Hepatic stellate cell (primary cell): ENCODE measurements around the gene ZNF385B.
A peak's percentile ranks its signal among the peaks of the same experiment; 100 is the strongest.
"Not testable (repeated sequence)": the region's sequence is repeated elsewhere in the genome, so short reads cannot be mapped to it uniquely, and the experiment has no call there.

ENCODE experiments used
- DNase-seq: peaks from one replicate; pipeline ENCODE4 v3.0.0; 2011; ENCODE audit warnings: low spot score

ZNF385B gene

DNA sequence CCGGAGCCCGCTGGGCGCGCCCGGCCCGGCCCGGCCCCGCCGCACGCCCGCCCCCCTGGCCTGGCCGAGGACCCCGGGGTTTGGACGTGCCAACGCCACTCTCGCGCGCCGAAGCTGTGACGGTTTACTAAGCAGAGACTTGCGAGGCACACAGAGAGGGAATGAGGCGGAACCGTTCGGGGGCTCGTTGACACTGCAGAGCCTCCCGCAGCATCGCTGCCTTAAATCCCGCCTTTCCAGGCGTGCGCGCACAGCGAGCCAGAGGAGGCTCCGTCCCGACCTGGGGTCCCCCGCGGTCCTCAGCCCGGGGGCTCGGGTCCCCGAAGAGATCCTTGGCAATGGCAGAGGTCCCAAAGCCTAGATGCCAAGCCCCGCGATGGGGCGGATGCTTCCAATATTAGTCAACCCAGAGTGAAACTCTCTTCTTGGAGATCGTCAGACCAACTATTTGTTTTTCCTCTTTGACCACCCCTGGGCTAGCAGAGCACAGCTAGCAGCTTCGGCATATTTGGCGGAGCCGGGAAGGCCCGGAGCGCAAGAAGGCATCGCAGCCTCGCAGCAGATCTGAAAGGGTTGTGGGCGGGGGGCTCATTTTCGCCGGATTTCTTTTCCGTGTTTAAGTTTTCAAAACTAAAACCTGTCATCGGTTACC lies at the start of gene ZNF385B:
Gene ZNF385B, minus strand, starts transcription at position 197 of the 652 bp plus-strand sequence.
- DNase-seq, result peak; percentile 14

DNA sequence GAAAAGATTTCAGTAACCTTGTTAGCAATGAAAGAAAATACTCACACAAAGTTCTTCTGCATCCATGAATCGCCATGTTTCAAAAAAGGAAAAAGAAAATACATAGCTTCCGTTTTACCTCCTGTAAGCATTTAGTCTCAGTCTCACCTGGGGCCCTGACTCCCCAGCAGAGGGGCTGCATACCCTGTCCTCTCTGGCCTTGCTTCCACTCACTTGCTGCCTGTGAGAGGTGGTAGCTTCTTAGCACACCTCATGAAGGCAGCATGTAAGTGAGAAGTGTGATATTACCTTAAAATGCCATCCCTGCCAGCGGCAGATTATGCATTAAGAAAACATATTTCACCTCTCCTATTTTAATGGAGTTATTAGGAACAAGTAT lies 49.3 kb upstream of the ZNF385B start:
- DNase-seq, result no peak

DNA sequence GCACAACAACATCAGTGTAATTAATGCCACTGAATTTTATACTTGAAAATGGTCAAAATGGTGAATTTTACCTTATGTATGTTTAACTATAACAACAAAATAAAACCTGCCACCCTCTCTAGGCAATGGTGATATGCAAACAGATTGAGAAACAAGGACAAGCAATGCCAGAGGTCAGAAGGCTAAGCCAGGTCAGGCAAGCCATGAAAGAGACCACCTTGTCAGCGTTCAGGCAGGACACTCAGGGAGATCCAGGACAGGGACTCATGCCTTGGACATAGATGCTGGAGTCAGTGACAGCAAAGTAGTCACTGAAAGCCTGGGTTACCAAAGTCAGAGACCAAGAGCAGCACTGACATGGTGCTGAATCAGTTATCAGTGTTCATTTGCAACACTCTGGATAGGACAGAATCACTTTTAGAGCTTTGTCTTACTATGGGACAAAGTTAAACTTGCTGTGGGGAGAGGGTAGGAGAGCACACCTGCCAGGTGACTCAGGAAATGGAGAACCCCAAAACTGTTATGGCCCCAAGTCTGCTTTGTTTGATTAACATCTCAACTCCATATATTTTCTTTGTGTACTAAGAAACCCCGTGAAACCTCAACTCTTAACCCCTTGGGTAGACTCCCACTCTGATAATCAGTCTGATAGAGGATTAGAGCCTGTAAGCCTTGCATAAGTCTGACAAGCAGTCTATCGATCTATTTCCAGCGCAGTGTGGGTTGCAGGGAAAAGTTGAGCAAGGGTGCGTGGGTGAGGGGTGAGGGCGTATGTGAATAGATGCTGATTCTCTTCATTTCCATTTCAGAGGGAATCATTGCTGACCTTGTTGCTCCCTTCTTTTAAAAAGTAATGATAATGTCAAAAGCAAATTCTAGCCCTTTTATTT lies 48.7 kb upstream of the ZNF385B start:
- no peak for DNase-seq

DNA sequence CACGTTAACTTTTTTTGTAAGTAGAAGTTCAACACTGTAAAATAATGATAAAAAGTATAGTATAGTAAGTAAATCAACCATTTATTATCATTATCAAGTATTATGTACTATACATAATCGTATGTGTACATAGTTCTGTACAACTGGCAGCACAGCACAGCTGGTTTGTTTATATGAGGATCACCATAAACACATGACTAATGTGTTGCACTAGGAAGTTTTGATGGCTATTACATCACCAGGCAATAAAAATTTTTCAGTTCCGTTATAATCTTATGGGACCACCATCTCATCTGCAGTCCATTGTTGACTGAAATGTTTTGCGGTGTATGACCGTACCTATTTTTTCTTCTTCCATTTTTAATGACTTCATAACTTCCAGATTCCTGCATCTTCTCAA lies 39.2 kb upstream of the ZNF385B start:
- no peak for DNase-seq

DNA sequence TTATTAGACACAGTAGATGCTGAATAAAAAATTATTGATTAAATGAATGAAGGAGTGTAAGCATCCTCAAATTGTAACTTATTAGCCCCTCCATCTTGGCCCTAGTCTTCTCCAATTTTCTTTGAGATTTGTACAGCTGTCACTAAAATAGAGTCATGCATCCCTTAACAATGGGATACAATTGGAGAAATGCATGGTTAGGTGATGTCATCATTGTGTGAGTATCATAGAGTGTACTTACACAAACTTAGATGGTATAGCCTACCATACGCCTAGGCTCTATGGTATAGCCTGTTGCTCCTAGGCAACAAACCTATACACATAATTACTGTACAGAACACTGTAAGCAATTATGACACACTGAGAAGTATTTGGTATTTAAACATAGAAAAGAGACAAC lies 38.3 kb upstream of the ZNF385B start:
- DNase-seq, result no peak

DNA sequence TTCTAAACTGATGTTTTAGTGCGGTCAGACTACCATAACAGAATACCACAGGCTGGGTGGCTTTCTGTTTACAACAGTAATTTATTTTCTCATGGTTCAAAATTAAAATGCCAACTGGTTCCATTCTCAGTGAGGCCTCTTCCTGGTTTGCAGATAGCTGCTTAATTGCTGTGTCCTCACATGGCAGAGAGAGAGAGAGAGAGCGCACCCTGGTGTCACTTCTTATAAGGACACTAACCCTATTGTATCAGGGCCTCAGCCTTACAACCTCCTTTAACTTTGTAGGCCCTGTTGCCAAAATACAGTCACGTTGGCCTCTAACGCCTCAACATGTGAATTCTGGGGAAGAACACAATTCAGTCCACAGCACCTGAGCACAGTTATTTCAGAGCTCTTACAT lies 37.5 kb upstream of the ZNF385B start:
- no peak for DNase-seq

DNA sequence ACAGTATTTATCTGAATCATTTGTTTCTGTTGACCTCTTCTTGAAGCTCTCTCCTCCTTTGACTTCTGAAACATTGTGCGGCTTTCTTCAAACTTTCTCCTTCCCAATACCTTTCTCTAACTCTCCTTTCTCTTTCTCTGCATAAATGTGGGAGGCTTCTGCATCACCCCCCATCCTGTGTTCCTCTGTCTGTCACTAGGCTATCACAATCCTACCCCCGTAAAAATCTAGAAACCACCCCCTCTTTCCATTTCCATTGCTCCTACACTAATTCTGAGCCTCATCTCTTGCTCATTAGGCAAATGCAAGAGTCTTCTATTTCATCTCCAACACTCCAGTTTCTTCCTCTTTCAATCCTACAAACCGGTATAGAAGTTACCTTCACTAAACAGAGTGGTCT lies 32.2 kb upstream of the ZNF385B start:
- DNase-seq, result no peak

DNA sequence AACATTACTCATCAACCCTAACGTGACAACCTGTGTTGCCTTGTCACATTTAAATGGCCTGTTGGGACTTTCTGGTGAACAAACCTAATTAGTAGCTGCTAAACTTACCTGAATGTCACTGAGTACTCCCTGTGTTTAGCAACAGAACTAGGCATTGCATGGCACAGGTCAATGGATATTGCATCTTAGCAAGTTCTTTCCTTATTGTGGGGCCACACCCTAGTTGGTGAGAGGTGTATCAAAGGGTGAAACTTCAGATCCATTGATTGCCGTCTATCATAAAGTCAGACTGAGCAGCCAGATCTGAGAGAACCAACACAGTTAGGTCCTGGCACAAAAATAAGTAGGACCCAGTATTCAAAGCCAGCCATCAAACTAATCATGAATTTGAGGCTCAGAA lies 29.8 kb upstream of the ZNF385B start:
- no peak for DNase-seq

DNA sequence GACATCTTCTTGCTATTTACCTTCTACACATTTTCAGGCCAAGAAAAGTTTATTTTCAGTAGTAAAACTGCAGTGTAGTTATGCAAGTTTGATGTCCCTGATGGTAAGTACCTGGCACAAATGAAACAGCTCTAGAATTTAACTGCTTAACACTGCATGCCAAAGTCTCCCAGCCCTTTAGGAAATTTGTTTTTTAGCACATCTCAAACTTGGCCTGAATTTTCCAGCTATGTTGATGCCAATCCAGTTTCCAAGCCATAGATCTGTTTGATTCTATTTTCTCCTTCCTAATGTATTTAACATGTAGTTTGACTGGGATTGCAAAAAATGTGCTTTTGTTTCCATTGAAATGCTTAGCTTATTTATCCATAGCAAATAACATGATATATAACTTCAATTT lies 29.3 kb upstream of the ZNF385B start:
- DNase-seq, result no peak

DNA sequence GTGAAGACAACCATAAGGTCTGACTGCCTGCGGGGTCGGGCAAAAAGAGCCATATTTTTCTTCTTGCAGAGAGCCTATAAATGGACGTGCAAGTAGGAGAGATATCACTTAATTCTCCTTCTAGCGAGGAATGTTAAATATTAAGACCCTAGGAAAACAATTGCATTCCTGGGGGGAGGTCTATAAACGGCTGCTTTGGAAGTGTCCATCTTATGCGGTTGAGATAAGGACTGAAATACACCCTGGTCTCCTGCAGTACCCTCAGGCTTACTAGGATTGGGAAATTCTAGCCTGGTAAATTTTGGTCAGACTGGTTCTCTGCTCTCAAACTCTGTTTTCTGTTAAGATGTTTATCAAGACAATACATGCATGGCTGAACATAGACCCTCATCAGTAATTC lies 27.2 kb upstream of the ZNF385B start:
- not testable (repeated sequence) for DNase-seq

DNA sequence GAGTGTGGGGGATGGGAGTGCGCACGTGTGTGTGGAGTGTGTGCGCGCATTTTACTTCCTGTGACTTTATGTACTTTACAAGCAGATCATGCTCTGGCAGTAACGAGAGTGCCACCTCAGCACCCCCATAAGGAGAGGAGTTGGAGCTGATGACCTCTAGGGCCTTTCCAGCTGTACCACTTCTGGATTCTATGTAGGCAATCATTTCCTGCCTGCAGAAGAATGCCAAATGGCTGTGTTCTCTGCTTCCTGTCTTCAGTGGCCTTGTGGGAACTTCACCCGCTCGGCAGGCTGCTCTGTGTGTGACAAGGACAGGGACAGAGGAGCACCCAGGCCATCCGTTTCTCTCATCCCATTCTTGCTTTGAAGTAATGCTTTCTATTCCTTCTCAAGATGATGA lies 22.8 kb upstream of the ZNF385B start:
- no peak for DNase-seq

DNA sequence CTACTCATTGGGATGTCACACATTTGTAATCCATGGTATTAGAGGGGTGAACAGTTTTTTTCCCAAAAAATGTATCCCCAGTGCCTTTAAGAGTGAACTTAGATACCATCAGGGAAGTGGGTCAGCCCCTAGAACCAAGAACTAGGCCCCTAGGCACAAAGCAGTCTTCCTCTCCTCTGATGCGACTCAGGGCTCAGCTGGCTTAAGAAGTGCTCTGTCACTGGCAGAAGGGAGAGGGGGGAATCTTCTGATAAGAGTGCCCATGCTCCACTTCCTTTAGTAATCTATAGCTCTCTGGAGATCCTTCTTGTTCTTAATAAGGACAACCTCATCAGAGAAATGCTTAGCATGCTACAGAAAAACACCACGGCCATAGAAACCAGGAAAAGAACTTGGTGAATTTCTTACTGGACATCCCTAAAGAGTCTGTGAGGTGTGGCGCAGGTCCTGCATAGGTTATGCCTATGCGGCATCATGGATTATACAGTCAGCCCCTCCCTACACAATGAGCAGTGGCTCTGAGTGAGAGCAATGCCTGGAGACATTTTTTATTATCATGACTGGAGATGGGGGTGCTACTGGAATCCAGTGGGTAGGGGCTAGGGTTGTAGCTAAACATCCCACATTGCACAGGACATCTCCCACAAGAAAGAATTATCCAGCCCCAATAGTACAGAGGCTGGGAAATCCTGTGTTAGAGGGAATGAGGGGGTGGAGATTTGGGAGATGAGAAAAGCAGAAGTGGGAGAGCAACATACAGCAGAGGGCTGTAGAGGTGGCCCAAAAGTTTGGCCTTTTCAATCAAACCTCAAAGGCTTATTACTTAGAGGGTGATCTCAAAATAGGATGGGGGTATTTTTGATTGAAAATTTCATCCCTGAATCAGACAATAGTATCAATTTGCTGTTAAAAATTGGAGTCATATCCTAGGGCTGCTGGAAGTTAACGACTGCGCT lies 21.7 kb upstream of the ZNF385B start:
- no peak for DNase-seq

DNA sequence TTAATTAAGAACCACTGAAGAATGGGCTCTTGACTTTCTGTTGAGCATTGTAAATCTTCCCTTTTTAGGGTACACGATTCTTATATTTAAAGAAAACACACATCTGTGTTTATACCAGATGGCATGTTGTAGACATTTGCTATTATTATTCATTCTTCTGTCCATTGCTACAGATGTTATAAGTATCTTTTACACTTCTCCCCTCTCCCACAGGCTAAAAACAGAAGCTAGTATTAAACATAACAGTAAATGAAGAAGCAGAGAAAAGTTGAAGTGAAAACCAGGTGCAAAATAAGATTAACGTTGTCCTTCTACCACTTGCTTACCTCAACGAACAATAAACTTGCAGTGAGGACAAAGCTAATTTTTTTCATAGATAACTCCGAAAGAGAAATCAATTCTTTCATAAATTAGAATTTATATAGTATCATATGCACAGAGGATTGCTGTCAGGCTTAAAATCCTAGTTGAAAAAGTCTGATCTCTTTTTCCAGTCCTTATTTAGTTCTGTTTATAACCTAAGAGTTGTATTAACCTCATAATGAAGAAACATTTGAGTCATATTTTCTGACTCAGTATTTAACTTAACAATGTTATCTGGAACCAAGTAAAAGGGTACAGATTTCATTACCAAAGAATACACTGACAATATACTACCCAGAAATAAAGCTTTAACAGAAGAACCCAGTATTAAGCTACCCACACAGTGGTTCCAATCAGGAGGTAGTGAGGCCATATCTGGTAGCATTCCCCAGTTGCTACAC lies 16.4 kb upstream of the ZNF385B start:
- no peak for DNase-seq

DNA sequence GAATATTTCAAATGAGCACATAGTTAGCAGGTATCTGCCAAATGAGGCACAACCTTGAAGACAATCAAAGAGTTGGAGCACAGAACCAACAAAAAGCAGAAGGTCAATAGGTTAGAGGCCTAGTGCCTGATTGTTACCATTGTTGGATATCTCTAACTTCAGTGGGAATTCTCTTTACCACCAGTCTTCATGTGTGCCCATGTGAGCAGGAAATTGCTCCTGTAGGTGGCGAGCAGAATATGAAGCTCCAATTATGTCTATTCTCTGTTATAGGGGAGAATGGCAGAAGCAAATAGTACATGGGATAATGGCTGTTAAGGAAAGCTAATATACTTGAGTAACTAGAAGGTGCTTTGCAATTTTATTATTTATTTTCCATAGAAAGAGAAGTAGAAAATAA lies 14.9 kb upstream of the ZNF385B start:
- no peak for DNase-seq

DNA sequence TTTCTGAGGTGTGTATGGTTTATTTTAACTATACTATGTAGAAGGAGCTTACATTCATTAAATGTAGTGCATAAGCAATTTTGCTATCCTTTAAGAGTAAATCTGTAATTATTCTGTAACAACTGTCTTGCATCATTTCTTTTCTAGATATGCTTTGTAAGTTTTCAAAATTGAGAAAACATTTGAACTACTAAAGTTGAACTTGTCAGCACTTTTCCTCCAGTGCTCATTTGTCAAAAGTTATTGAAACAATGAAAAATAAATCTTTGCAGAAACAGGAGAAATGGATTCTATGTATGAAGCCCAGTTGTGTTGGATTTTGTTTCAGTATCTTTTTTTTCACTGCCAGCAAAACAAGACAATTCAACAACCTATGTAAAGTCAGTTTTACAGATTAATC lies 14.5 kb upstream of the ZNF385B start:
- no peak for DNase-seq

DNA sequence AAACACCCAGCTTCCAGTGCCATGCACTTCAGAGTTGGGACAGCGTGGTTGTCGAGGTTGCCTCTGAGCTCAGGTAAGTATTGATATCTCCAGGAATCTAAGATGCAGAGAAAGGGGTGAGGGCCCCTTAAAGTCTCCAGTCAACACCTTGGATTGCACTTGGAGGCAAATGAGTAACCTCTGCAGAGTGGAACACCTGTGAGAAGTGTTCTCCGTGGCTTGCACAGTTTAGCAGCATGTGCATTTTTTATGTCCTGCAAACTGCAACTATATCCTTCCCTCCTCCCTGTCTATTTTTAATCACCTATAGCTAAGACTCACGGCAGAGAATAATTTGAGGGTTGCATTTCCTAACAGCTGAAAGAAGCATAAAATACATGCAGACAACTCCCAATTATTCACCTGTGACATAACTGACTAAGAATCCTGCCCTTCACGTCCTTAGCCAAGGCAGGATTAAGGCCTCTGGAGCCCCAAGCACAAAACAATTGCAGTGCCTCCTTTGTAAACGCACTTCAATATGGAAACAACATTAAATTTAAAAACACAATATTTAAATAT lies 1.6 kb upstream of the ZNF385B start:
- DNase-seq, result no peak

DNA sequence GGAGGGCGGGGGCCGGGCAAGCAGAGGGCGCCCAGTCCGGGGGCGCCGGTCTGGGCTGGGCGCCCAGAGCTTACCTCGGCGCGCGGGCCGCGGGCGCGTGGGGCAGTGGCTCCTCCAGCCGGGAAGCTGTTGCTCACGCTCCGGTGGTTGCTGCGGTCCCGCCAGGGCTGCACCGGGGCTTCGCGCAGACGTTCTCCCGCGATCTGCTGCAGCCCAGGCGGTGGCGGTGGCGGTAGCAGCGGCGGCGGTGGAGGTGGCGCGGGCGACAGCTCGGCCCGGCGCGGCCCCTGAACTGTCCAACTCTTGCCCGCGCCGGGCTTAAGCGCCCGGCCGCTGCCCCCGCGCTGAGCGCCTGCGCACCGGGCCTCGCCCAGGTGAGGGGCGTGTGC lies 391 bp downstream of the ZNF385B start:
- peak; percentile 17 for DNase-seq

DNA sequence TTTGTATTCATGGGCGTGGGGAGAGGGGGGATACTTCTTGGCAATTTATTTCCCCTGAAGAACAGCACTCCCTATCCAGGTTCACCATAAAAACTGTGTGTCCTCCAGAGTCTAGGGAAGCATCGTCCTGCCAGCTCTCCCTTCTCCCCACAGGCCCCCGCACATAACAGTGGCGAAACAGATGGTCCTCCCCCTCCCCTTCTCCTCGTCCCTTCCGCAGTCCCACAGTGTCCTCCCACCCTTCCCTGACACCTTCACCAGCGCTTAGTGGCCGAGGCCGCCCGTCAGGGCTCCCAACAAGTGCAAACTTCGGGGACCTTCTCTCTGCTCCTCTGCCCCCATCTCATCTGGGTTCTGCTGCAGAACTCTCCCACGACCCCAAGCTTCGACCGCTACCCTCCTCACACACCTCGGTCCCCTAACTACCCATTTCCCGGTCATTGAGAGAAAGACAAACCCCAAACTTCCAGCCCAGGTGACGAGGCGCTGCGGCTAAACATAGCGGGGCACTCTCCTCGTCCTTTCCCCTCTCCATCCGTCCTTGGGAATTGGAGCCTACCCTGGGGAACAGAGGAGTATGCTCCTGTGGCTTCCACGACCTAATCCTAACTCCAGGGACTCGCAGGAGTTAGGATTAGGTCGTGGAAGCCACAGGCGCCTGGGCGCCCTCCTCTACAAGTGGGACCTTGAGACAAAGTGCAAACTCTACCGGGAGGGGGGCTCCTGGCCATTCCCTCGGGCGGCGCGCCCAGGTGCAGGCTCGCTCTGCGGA lies 971 bp downstream of the ZNF385B start:
- peak; percentile 16 for DNase-seq

DNA sequence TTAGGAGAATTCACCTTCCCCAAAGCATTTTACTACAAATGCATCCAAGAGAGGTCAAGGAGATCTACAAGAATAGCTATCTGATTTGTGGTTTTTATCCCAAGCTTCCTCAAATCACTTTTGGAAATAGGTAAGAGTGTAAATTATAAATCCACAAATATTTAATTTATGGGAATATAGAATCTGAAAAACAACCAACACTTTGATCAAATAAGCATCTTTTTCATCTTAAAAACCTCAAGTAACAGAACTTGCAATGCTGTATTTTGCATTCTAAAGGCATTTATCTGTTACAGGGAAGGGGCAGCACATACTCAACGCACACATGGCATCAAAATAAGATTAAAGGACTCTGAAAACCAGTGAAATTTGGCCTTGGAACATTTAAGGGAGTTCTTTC lies 1.9 kb downstream of the ZNF385B start:
- DNase-seq, result no peak

DNA sequence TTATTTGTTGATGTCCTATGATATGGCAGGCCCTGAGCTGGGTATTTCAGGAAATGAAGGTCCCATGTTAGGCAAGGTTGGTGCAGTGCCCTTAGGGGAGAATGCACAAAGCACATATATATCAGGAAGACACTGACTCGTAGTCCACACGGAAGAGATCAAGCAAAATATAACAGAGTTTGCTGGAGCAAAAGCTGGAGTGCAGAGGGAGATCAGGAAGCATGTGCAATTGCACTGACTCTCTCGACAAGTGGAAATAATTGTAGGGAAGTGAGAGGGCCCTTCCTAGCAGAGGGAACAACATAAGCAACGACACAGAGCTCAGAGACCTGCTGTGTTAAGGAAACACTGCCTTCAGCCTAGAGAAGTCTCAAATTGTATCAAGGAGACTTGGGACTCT lies 4.2 kb downstream of the ZNF385B start:
- DNase-seq, result no peak

DNA sequence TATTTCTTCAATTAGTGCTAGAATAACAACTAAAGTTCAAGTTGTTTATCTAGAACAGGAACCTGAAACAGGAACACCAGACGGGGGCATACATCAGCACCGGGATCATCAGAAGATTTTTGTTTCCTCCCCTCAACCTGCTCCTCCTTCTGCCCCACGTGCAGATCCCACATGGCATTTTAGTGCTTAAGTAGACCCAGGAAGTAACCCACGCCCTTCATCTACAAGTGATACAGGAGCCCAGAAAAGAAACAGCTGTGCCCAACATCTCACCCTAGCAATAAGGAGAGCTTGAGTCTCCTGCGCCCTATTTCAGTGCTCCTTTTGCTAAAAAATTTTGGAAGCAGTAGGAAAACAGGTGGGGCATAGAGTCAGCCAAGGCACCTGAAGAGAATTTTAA lies 5.2 kb downstream of the ZNF385B start:
- no peak for DNase-seq
